KMS-11 (cell line): Measurements from ENCODE around the gene XRCC4.

Experiments
- H2AFZ ChIP-seq: fragments of 200-600 bp; sonication (generic); 2 replicates; pipeline ENCODE4 v1.6.1; 2016; ENCODE audit warnings: antibody characterized with exemption, mixed run types, low read depth
- H3K27ac ChIP-seq: fragments of 200-600 bp; sonication (generic); 2 replicates; pipeline ENCODE4 v1.6.1; 2016; ENCODE audit warnings: mild to moderate bottlenecking, mixed run types
- H3K27me3 ChIP-seq: fragments of 200-600 bp; sonication (generic); 2 replicates; pipeline ENCODE4 v1.6.1; 2017; ENCODE audit warnings: mild to moderate bottlenecking, low read depth, mixed run types, moderate library complexity; ENCODE audit not compliant: insufficient read depth
- H3K36me3 ChIP-seq: fragments of 200-600 bp; sonication (generic); 2 replicates; pipeline ENCODE4 v1.6.1; 2017; ENCODE audit warnings: mild to moderate bottlenecking, mixed run types; ENCODE audit not compliant: insufficient read depth
- H3K4me1 ChIP-seq: fragments of 200-600 bp; sonication (generic); 2 replicates; pipeline ENCODE4 v1.6.1; 2016; ENCODE audit warnings: mild to moderate bottlenecking, low read depth, mixed run types; ENCODE audit not compliant: poor library complexity, severe bottlenecking
- H3K4me2 ChIP-seq: fragments of 200-600 bp; sonication (generic); 2 replicates; pipeline ENCODE4 v1.7.0; 2016; ENCODE audit warnings: mild to moderate bottlenecking, mixed run types
- H3K4me3 ChIP-seq: fragments of 200-600 bp; sonication (generic); IDR thresholded peaks from 2 replicates; pipeline ENCODE4 v1.6.1; 2017; ENCODE audit warnings: low read depth, low read length, mixed read lengths; ENCODE audit not compliant: insufficient read depth
- H3K79me2 ChIP-seq: fragments of 200-600 bp; sonication (generic); 2 replicates; pipeline ENCODE4 v1.6.1; 2016; ENCODE audit warnings: low read depth, mixed run types; ENCODE audit not compliant: insufficient read depth
- H3K9ac ChIP-seq: fragments of 200-600 bp; sonication (generic); 2 replicates; pipeline ENCODE4 v1.6.1; 2016; ENCODE audit warnings: mild to moderate bottlenecking, mixed run types
- H4K20me1 ChIP-seq: fragments of 200-600 bp; sonication (generic); 2 replicates; pipeline ENCODE4 v1.6.1; 2016; ENCODE audit warnings: mild to moderate bottlenecking, mixed run types; ENCODE audit not compliant: insufficient read depth
- CTCF ChIP-seq: fragments of 200-600 bp; sonication (generic); conservative IDR thresholded peaks from 2 replicates; pipeline ENCODE4 v1.6.1; 2017; ENCODE audit warnings: low read depth, mild to moderate bottlenecking, antibody characterized with exemption, low read length, moderate library complexity, mixed read lengths

XRCC4 gene

GRCh38 chr5:83125560-83125959, 48.2 kb downstream of the XRCC4 start:
- H2AFZ ChIP-seq: no peak overlapping the region
- no peak overlapping the region for H3K4me3 ChIP-seq
- H3K36me3 ChIP-seq: no peaks in the 10 kb centered on the region
- H3K27me3 ChIP-seq: no peaks in the 10 kb centered on the region
- no peaks in the 10 kb centered on the region for H3K4me1 ChIP-seq
- H3K27ac ChIP-seq: no peak overlapping the region
- H3K79me2 ChIP-seq: no peaks in the 10 kb centered on the region
- no peak for TF ChIP-seq CTCF
- H3K9ac ChIP-seq: no peak overlapping the region
- H4K20me1 ChIP-seq: no peaks in the 10 kb centered on the region
- no peak overlapping the region for H3K4me2 ChIP-seq

GRCh38 chr5:83126501-83126900, 49.2 kb downstream of the XRCC4 start:
- no peak for TF ChIP-seq CTCF
- Histone ChIP-seq H3K27ac (no peak overlapping the region), H3K79me2 (no peaks in the 10 kb centered on the region), H3K9ac (no peak overlapping the region), H3K36me3 (no peaks in the 10 kb centered on the region), H2AFZ (no peak overlapping the region), H3K4me3 (no peak overlapping the region), H3K4me2 (no peak overlapping the region), H3K27me3 (no peaks in the 10 kb centered on the region), H3K4me1 (no peaks in the 10 kb centered on the region), H4K20me1 (no peaks in the 10 kb centered on the region)

- Histone ChIP-seq H3K4me2 (no peak overlapping the region), H3K27me3 (no peaks in the 10 kb centered on the region), H3K4me3 (no peak overlapping the region), H3K27ac (no peak overlapping the region), H3K9ac (no peak overlapping the region), H3K36me3 (no peaks in the 10 kb centered on the region), H4K20me1 (no peaks in the 10 kb centered on the region), H3K4me1 (no peaks in the 10 kb centered on the region), H2AFZ (no peak overlapping the region), H3K79me2 (no peaks in the 10 kb centered on the region)
- TF ChIP-seq CTCF: no peak
Measured at GRCh38 chr5:83133797-83134196, 56.5 kb downstream of the XRCC4 start.

GRCh38 chr5:83142526-83142925, 65.2 kb downstream of the XRCC4 start:
- Histone ChIP-seq H3K36me3 (no peaks in the 10 kb centered on the region), H2AFZ (no peak overlapping the region), H3K4me3 (no peak overlapping the region), H3K79me2 (no peaks in the 10 kb centered on the region), H3K4me2 (no peak overlapping the region), H3K27me3 (no peaks in the 10 kb centered on the region), H3K4me1 (no peaks in the 10 kb centered on the region), H3K27ac (no peak overlapping the region), H4K20me1 (no peaks in the 10 kb centered on the region), H3K9ac (no peak overlapping the region)
- no peak for TF ChIP-seq CTCF

DNA sequence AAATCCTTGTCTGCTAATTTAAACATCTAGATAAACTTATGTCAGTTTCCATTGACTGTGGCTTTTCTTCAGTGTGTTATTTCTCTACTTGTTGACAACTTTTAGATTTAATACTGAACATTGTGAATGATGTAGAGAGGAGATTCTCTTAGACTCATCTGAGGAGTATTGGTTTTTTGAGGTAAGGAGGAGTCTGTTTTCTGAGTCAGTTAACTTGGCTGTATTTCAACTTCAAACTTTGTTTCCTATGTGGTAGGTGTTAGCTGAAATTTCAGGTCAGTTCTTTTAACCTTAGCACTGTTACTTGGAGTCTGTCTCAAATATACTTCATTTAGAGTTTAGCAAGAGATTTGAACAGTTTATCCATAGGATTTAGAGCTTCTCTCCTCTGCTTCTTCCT, 67.9 kb downstream of the XRCC4 start:
- Histone ChIP-seq H3K36me3 (no peaks in the 10 kb centered on the region), H3K4me1 (no peaks in the 10 kb centered on the region), H2AFZ (no peak overlapping the region), H3K27ac (no peak overlapping the region), H3K9ac (no peak overlapping the region), H3K4me2 (no peak overlapping the region), H3K27me3 (no peaks in the 10 kb centered on the region), H4K20me1 (no peaks in the 10 kb centered on the region), H3K4me3 (no peak overlapping the region), H3K79me2 (no peaks in the 10 kb centered on the region)
- no peak for TF ChIP-seq CTCF
